Mesenchymal stem cell (in vitro differentiated cells and primary cell): ENCODE results near the gene GZMH.

Experiments used
- DNase-seq: peaks from one replicate; pipeline ENCODE4 v3.0.0-alpha.2; 2013
- H2AFZ ChIP-seq: one replicate; pipeline ENCODE4 v1.6.1; 2013; ENCODE audit warnings: low read depth, mild to moderate bottlenecking, control low read depth, inconsistent platforms, low read length, moderate library complexity
- H2AK5ac ChIP-seq: 2 replicates; pipeline ENCODE4 v1.6.1; 2013; ENCODE audit warnings: low read length, moderate library complexity, mild to moderate bottlenecking, inconsistent platforms; ENCODE audit not compliant: severe bottlenecking
- H2BK120ac ChIP-seq: one replicate; pipeline ENCODE4 v1.6.1; 2013; ENCODE audit warnings: low read depth, mild to moderate bottlenecking, inconsistent platforms, low read length, moderate library complexity
- H2BK12ac ChIP-seq, 2 experiments: one replicate each; pipeline ENCODE4 v1.6.1; 2013; ENCODE audit warnings: inconsistent platforms in 2 of 2, low read length in 2 of 2, mild to moderate bottlenecking in 2 of 2, moderate library complexity in 2 of 2, control low read depth in 1 of 2
- H2BK15ac ChIP-seq: one replicate; pipeline ENCODE4 v1.6.1; 2013; ENCODE audit warnings: mild to moderate bottlenecking, low read depth, inconsistent platforms; ENCODE audit not compliant: poor library complexity, severe bottlenecking
- H2BK5ac ChIP-seq: 2 replicates; pipeline ENCODE4 v1.6.1; 2013; ENCODE audit warnings: low read depth, mild to moderate bottlenecking, low read length, control low read depth, inconsistent platforms; ENCODE audit not compliant: poor library complexity, severe bottlenecking
- H3K14ac ChIP-seq, 2 experiments: one replicate each; pipeline ENCODE4 v1.6.1; 2013; ENCODE audit warnings: inconsistent platforms in 2 of 2, low read length in 2 of 2, control low read depth in 1 of 2, mild to moderate bottlenecking in 1 of 2, moderate library complexity in 1 of 2
- H3K18ac ChIP-seq, 2 experiments: one replicate each; pipeline ENCODE4 v1.6.1; 2013; ENCODE audit warnings: inconsistent platforms in 2 of 2, low read length in 2 of 2, control low read depth in 1 of 2, low read depth in 1 of 2, mild to moderate bottlenecking in 1 of 2
- H3K23ac ChIP-seq, 2 experiments: one replicate each; pipeline ENCODE4 v1.6.1; 2013; ENCODE audit warnings: inconsistent platforms in 2 of 2, low read length in 2 of 2, mild to moderate bottlenecking in 2 of 2, moderate library complexity in 2 of 2, control low read depth in 1 of 2
- H3K27ac ChIP-seq: 2 replicates; pipeline ENCODE4 v1.5.1; 2013; ENCODE audit warnings: mild to moderate bottlenecking, moderate library complexity, low read length, control low read depth, inconsistent platforms; ENCODE audit not compliant: poor library complexity, severe bottlenecking
- H3K27me3 ChIP-seq, 2 experiments: 2 replicates each; pipeline versions ENCODE4 v1.6.1 to v1.7.0; 2013; ENCODE audit warnings: low read length in 2 of 2, mild to moderate bottlenecking in 2 of 2, moderate library complexity in 2 of 2, control low read depth in 1 of 2, inconsistent platforms in 1 of 2; ENCODE audit not compliant: control insufficient read depth in 1 of 2, insufficient read depth in 1 of 2
- H3K36me3 ChIP-seq, 2 experiments: 2 replicates each; pipeline versions ENCODE4 v1.6.1 to v1.7.0; 2013; ENCODE audit warnings: low read length in 2 of 2, control low read depth in 1 of 2, inconsistent platforms in 1 of 2, low read depth in 1 of 2, mild to moderate bottlenecking in 1 of 2; ENCODE audit not compliant: insufficient read depth in 2 of 2, control insufficient read depth in 1 of 2
- H3K4ac ChIP-seq, 2 experiments: one replicate each; pipeline ENCODE4 v1.6.1; 2013; ENCODE audit warnings: inconsistent platforms in 2 of 2, low read length in 2 of 2, mild to moderate bottlenecking in 2 of 2, moderate library complexity in 2 of 2, control low read depth in 1 of 2, low read depth in 1 of 2
- H3K4me1 ChIP-seq: 2 replicates; pipeline ENCODE4 v1.6.1; 2013; ENCODE audit warnings: low read depth, low read length, control low read depth; ENCODE audit not compliant: control insufficient read depth, insufficient read depth
- H3K4me2 ChIP-seq: 2 replicates; pipeline ENCODE4 v1.6.1; 2013; ENCODE audit warnings: low read length, mild to moderate bottlenecking, inconsistent platforms; ENCODE audit not compliant: poor library complexity, severe bottlenecking
- H3K4me3 ChIP-seq, 2 experiments: 2 replicates each; pipeline versions ENCODE4 v1.5.1 to v1.7.0; 2013; ENCODE audit warnings: low read length in 2 of 2, mild to moderate bottlenecking in 2 of 2, control low read depth in 1 of 2, low read depth in 1 of 2; ENCODE audit not compliant: insufficient read depth in 1 of 2
- H3K79me1 ChIP-seq: replicated peaks from 2 replicates; pipeline ENCODE4 v1.6.1; 2013; ENCODE audit warnings: mild to moderate bottlenecking, control low read depth, low read length, inconsistent platforms; ENCODE audit not compliant: poor library complexity, severe bottlenecking
- H3K9ac ChIP-seq: 2 replicates; pipeline ENCODE4 v1.7.0; 2013; ENCODE audit warnings: mild to moderate bottlenecking, low read length, moderate library complexity
- H3K9me3 ChIP-seq: 2 replicates; pipeline ENCODE4 v1.7.0; 2013; ENCODE audit warnings: mild to moderate bottlenecking, low read length; ENCODE audit not compliant: control insufficient read depth
- H4K8ac ChIP-seq: one replicate; pipeline ENCODE4 v1.6.1; 2013; ENCODE audit warnings: inconsistent platforms, mild to moderate bottlenecking, low read length, moderate library complexity
- H4K91ac ChIP-seq: one replicate; pipeline ENCODE4 v1.6.1; 2013; ENCODE audit warnings: mild to moderate bottlenecking, low read length, inconsistent platforms
- WGBS: methylation state at CpG from one replicate; pipeline ENCODE4 v1.1.7; 2013; ENCODE audit warnings: mixed read lengths; 5-methylcytosine and 5-hydroxymethylcytosine counted together

The GZMH gene

DNA sequence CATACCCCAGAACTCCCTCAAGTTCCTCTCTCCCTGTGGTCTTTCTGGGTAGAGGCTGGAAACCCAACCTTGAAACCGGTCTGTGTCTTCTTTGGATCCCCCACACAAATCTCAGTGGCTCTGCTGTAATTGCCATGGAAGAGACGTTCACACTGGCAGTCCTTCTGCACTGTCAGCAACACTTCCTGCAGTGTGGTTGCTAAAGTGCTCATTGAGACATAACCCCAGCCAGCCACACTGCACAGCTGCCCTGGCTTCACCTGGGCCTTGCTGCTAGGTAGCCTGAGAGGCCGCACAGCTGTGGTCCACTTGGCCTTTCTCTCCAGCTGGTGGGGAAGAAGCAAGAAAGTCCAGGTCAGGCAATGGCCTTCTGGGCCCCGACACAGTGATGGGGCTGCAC, 2.4 kb downstream of the GZMH start:
- DNase-seq = no peak
- Histone ChIP-seq H4K8ac (no peak overlapping the region), H2BK5ac (no peak overlapping the region), H3K4me1 (no peaks in the 10 kb centered on the region), H4K91ac (no peak overlapping the region), H2BK120ac (no peak overlapping the region), H3K4me2 (no peak overlapping the region), H3K23ac (no peak overlapping the region), H2AFZ (no peak overlapping the region), H2BK12ac (no peak overlapping the region), H3K36me3 (no peaks in the 10 kb centered on the region), H3K79me1 (no peaks in the 10 kb centered on the region), H2AK5ac (no peak overlapping the region), H3K18ac (no peak overlapping the region), H3K9me3 (no peaks in the 10 kb centered on the region), H3K4me3 (no peak overlapping the region), H3K14ac (no peak overlapping the region), H2BK15ac (no peak overlapping the region), H3K27me3 (no peaks in the 10 kb centered on the region), H3K4ac (no peak overlapping the region), H3K9ac (no peak overlapping the region), H3K27ac (no peak overlapping the region)
- WGBS = 36% methylated on average over 3 of the region's 4 CpGs

DNA sequence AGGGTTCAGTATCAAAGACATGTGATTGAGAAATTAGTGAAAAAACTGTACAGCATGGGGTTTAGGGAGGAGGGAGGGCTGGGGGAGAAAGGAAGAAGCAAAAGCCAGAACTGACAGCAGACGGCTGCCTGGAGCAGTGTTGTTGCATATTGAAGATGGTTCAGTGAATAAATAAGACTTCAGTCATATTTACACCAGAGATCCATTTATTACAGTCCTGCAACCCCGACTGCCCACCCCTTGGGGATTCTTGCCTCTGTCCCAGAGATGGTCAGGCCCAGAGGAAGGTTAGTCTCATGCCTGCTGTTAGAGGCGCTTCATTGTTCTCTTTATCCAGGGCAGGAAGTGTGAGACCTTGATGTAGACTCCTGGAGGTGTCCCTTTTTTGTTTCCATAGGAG, 3.2 kb downstream of the GZMH start:
- Histone ChIP-seq H2BK5ac (no peak overlapping the region), H3K27me3 (no peaks in the 10 kb centered on the region), H3K9ac (no peak overlapping the region), H4K8ac (no peak overlapping the region), H3K18ac (no peak overlapping the region), H3K14ac (no peak overlapping the region), H3K4me2 (no peak overlapping the region), H3K27ac (no peak overlapping the region), H2AFZ (no peak overlapping the region), H2BK15ac (no peak overlapping the region), H2BK120ac (no peak overlapping the region), H3K23ac (no peak overlapping the region), H3K4me3 (no peak overlapping the region), H3K9me3 (no peaks in the 10 kb centered on the region), H3K36me3 (no peaks in the 10 kb centered on the region), H3K4ac (no peak overlapping the region), H4K91ac (no peak overlapping the region), H2BK12ac (no peak overlapping the region), H3K4me1 (no peaks in the 10 kb centered on the region), H2AK5ac (no peak overlapping the region), H3K79me1 (no peaks in the 10 kb centered on the region)
- WGBS = 52% methylated on average over 2 of the region's 3 CpGs
- no peak for DNase-seq

DNA sequence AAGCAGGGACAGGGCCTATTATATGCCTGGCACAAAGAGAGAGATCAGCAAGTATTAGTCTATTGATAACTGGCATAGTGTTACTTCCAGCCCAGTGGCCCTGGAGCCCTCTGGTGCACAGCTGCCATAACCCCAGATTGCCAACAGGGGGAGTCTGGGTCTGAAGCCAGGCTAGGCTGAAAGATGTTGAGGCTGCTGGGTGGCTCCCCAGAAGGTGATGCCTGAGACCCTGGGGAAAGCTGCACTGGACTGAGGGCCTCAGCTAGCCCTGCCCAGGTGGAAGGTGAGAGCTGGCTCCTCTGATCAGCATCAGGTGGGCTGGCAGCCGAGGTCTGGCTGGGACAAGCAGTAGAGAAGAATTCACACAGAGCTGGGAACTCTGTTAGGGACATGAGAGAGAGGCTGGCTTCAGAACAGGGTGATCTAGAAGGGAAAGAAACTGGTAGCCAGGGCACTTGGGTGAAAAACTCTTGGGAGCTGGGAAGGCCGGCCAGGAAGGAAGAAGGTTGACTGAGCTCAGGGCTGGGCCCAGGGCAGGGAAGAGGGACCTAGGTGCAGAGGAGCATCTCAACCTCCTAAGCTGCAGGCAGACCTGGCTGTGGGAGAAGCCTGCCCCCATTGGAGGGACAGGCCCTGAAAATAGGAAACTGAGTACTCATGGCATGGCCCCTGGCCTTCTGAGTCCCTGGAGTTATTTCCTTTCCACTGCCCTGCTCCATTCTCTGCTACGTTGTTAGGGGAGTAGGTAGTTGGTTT, 3.9 kb downstream of the GZMH start:
- H2AFZ ChIP-seq = no peak overlapping the region
- DNase-seq = no peak
- WGBS = 36% methylated on average over 3 of the region's 3 CpGs
- no peaks in the 10 kb centered on the region for H3K4me1 ChIP-seq
- H4K8ac ChIP-seq = no peak overlapping the region
- no peaks in the 10 kb centered on the region for H3K79me1 ChIP-seq
- H2AK5ac ChIP-seq = no peak overlapping the region
- H2BK120ac ChIP-seq = no peak overlapping the region
- H3K36me3 ChIP-seq = no peaks in the 10 kb centered on the region
- H3K23ac ChIP-seq = no peak overlapping the region
- H3K4ac ChIP-seq = no peak overlapping the region
- no peak overlapping the region for H3K4me3 ChIP-seq
- no peaks in the 10 kb centered on the region for H3K27me3 ChIP-seq
- no peak overlapping the region for H2BK5ac ChIP-seq
- no peak overlapping the region for H4K91ac ChIP-seq
- no peak overlapping the region for H2BK12ac ChIP-seq
- no peaks in the 10 kb centered on the region for H3K9me3 ChIP-seq
- no peak overlapping the region for H3K27ac ChIP-seq
- H3K9ac ChIP-seq = no peak overlapping the region
- H3K14ac ChIP-seq = no peak overlapping the region
- no peak overlapping the region for H3K18ac ChIP-seq
- no peak overlapping the region for H2BK15ac ChIP-seq
- no peak overlapping the region for H3K4me2 ChIP-seq

GRCh38 chr14:24597403-24597802, 12.1 kb downstream of the GZMH start:
- H3K9me3 ChIP-seq = peaks cover 11% of the 10 kb centered on the region
- no peak for DNase-seq
- no peak overlapping the region for H2BK120ac ChIP-seq
- no peak overlapping the region for H3K9ac ChIP-seq
- H2AK5ac ChIP-seq = no peak overlapping the region
- H3K14ac ChIP-seq = no peak overlapping the region
- H3K23ac ChIP-seq = no peak overlapping the region
- no peaks in the 10 kb centered on the region for H3K79me1 ChIP-seq
- no peak overlapping the region for H3K4me2 ChIP-seq
- no peak overlapping the region for H2BK12ac ChIP-seq
- no peak overlapping the region for H4K8ac ChIP-seq
- H3K4me3 ChIP-seq = no peak overlapping the region
- H3K18ac ChIP-seq = no peak overlapping the region
- no peaks in the 10 kb centered on the region for H3K27me3 ChIP-seq
- H3K27ac ChIP-seq = no peak overlapping the region
- no peak overlapping the region for H3K4ac ChIP-seq
- H2AFZ ChIP-seq = no peak overlapping the region
- H3K4me1 ChIP-seq = no peaks in the 10 kb centered on the region
- H3K36me3 ChIP-seq = no peaks in the 10 kb centered on the region
- no peak overlapping the region for H4K91ac ChIP-seq
- no peak overlapping the region for H2BK15ac ChIP-seq
- no peak overlapping the region for H2BK5ac ChIP-seq
